GM21576 (cell line): Measurements from ENCODE around the gene MYH6.
"Not testable (repeated sequence)": the region's sequence is repeated elsewhere in the genome, so short reads cannot be mapped to it uniquely, and the experiment has no call there.

ENCODE experiments used
- ATAC-seq: cut with Tn5 transposase; IDR thresholded peaks from one replicate; pipeline ENCODE4 v1.9.1; 2021; ENCODE audit warnings: mild to moderate bottlenecking, moderate library complexity; ENCODE audit not compliant: unreplicated experiment

The MYH6 gene

GRCh38 chr14:23407516-23408306 is at the start of gene MYH6:
Gene MYH6, minus strand, starts transcription at chr14:23408273. Its CDS starts 1,050 bp downstream, at chr14:23407223.
- ATAC-seq = no peak

DNA sequence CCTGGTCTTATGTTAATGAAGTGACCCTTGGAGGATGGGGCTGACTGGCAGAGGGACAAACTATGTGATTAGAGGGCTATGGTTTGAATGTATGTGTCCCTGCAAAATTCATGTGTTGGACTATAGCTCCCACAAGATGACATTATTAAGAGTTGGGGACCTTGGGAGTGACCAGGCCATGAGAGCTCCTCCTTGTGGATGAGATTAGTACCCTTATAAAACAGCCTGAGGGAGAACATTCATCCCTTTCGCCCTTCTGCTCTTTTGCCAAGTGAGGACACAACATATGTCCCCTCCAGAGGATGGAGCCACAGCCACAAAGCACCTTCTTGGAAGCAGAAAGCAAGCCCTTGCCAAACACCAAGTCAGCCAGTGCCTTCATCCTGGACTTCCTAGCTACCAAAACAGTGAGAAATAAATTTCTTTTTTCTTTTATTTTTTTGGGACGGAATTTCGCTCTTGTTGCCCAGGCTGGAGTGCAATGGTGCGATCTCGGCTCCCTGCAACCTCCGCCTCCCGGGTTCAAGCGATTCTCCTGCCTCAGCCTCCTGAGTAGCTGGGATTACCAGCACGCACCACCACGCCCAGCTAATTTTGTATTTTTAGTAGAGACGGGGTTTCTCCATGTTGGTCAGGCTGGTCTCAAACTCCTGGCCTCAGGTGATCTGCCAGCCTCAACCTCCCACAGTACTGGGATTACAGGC is 49.0 kb upstream of the MYH6 start:
- ATAC-seq = not testable (repeated sequence)

GRCh38 chr14:23454445-23454856 is 46.4 kb upstream of the MYH6 start:
- ATAC-seq = no peak

DNA sequence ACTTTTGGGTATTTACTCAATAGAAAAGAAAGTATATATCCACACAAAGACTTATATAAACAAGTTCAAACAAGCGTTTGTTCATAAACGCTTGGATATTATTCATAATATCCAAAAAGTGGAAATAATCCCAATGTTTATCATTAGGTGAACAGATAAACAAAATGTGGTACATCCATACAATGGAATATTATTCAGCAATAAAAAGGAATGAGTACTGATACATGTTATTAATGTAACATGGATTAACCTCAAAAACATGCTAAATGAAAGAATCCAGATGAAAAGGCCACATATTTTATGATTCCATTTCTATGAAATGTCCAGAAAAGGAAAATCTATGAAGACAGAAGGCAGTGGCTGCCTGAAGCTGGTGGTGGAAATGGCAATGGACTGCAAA is 44.2 kb upstream of the MYH6 start:
- ATAC-seq = no peak

DNA sequence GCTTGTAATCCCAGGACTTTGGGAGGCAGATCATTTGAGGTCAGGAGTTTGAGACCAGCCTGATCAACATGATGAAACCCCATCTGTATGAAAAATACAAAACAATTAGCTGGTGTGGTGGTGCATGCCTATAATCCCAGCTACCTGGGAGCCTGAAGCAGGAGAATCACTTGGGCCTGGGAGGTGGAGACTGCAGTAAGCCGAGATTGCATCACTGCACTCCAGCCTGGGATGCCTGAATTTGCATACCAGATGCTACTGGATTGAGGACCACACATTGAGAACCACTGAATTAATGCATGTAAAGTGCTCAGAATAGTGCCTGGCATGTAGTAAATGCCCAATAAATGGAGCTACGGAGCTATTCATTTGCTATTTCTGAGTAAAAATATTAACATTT is 42.3 kb upstream of the MYH6 start:
- no peak for ATAC-seq

GRCh38 chr14:23449314-23449713 is 41.2 kb upstream of the MYH6 start:
- no peak for ATAC-seq

DNA sequence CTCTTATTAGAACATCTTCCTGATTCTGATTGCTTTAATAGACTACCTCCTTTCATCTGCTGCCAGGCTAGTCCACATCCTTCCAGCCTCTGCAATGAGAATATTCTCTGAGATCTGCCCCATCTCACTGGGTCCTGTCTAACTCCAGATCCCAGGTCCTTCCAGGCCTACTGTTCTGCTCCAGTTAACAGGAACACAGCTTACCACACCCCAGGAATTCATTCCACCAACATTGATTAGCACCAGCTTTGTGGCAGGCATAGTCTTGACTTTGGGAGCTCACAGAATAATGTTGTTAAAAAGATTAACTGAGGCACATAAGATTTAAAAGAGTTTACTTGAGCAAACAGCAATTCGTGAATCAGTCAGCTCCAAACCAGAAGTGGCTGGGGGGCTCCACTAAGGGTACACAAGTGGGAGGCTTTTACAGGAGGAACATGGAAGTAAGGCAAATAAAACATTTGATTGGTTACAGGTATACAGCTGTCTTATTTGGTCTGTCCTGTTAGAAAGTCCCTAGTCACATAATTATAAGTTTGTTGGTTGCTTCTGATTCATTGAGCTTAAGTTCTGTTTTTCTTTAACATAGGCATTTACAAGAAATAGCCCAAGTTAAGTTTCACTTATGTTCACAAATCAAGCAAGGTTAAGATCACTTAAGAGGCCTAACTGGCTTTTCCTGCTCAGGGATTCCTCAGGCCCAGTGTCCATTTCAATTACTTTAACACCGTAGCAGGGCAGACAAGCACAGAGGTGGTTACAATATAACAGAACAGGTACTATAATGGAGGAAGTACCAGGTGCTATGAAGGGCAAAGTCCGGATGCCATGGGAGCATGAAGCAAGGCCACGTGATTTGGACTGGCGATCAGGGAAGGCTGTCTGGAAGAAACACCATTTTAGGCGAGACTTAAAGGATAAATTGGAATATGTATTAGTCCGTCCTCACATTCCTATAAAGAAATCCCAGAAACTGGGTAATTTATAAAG is 39.6 kb upstream of the MYH6 start:
- ATAC-seq = no peak

DNA sequence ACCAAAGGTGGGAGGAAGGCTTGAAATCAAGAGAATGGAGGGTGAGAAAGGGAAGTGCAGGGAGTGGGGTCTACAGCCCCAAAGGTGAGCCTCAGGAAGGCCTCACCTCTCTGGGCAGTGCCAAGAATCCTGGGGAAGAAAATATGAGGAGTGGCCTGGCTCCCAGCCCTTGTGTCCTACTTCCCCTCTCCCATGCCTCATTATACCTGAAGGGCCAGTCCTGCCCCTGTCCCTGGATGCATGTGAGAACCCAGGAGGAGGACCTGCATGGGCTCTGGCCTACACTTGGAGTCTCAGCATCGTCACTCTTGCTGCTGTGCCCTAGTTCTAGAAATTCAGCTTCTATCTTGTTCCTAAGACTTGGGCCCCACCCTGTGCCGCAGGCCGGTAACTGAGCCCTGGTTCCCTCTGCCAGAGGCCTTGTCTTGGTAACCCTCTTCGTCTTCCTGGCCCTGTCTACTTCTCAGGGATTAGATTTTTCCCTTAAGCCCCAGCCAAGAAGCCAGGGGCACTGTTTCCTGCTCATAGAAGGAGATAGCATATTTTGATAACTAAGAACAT is 38.3 kb upstream of the MYH6 start:
- ATAC-seq = no peak

DNA sequence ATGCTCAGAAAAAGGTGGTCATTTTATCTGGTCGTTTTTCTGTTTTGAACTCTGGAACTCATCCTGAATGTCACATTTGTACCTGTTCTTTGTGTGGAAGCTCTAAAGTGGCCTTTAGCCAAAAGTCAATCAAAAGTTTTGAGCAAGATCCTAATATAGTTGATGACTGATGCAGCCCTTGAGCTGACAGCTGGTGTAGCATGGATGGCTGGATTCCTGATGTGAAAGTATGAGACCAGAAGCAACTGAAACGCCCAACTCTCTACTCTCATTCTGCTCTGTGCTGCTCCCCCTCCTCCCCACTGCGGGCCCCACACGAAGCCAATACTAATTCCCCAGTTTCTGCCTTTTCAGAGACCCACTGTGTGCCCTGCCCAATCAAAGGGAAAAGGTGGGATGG is 37.7 kb upstream of the MYH6 start:
- no peak for ATAC-seq

- ATAC-seq = no peak
Observed at GRCh38 chr14:23444314-23444713, 36.2 kb upstream of the MYH6 start.

GRCh38 chr14:23443881-23444280 is 35.8 kb upstream of the MYH6 start:
- ATAC-seq = no peak

- no peak for ATAC-seq
Observed at GRCh38 chr14:23443411-23443812, 35.3 kb upstream of the MYH6 start.

DNA sequence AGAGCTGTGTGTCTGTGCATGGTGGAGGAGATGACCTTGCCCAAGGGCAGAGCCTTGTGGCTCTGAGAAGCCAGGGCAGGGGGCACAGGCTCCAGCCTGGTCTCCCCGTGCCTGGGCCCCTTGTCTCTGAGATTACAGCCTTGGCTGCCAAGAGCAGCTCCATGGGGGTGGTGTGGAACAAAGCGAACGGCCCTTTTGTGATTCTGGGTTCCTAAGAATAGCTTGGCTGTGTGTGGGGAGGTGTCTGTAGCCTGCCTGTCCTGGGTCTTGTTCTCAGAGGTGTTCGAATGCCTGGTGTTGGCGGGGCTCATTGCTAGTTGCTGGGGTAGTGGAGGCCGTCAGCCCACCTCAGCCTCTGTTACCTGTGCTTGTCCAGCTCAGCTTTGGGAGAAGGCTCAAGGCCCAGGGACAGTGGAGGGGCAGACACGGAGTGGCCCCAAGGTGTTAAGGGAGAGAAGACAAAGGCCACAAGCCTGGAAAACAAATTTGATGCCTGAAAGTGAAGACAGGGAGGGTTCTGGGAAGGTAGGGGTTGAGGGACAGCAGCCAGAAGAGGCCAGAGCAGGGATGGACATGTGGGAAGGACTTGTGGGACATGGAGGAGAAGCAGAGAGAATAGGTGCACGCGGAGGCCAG is 34.8 kb upstream of the MYH6 start:
- ATAC-seq = no peak

GRCh38 chr14:23441076-23441475 is 33.0 kb upstream of the MYH6 start:
- no peak for ATAC-seq

DNA sequence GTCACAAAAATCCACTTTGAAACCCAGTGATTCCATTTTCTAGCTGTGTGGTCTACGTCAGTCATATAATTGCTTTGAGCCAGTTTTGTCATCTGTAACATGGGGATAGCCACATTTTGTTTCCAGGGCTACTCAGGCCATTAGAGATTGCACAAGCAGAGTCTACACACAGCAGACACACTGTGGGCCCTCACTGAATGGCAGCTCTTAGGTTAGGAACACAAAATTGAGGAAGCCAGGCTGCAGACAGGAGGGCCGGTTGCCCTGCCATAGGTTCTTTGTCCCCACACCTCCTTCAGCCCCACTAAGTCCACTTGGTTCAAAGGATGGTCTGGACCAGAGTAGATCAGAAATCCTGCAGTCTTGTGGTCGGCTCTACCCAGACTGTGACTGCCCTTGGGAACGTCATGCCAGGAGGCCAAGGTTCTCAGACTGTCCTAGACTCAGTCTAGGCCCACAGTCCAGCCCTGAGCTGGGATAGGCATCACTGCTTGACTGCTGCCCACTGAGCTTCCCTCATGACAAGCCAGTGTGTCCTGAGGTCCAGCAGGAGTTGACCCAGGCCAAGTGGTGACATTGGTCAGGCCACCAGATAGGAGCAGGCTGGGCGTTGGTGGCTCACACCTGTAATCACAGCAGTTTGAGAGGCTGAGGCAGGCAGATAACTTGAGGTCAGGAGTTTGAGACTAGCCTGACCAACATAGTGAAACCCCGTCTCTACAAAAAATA is 31.2 kb upstream of the MYH6 start:
- no peak for ATAC-seq

DNA sequence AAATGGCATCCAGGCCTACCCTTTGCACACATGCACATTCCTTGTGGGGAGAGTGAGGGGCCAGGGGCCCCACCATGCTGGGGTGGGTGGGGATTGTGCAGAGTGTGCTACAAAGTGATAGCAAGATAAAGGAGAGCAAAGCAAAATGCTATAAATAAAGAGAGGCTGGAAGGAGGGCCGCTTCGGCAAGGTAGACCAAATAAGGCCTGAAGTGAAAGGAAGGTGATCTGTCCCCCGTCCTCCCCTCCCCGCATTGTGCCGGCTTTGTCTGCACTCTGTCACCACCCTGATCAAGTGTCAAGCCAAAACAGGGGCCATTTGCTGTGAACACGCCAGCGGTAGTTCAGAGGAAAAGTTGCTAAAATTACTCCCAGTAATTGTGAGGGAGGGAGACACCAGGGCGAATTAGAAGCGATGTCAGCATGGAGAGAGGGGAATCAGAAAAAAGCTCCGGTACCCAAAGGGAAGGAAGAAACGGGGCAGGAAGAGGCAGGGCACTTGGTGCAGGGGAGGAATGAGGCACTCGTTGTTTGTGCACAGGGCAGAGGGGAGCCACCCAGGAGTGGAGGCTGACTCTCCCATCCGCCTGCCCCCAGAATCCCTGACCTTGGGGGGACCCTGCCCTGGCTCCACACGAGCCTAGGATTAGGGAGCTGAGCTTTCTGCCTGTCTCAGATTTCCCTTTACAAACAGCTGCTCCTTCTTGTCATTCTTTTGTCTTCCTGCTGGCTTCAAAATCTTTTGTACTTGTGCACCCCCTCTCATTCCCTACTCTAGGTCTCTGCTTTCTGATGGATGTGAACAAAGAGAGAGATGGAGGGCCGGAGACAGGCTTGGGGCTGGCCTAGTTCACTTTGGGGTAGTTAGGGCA is 30.3 kb upstream of the MYH6 start:
- ATAC-seq = no peak

GRCh38 chr14:23437133-23438100 is 29.3 kb upstream of the MYH6 start:
- ATAC-seq = no peak
